GM12878 (cell line): Measurements from ENCODE around the gene AP5B1. TPM values are rescaled to one million over a fixed set of nuclear protein-coding genes. Genes with fewer than 3 reads are reported as not detected.

Experiments
- ATAC-seq: fragments of 200-7000 bp; cut with Tn5 transposase; 3 replicates; pipeline ENCODE4 v1.9.1; 2020; ENCODE audit warnings: mild to moderate bottlenecking, moderate library complexity
- BruUV-seq: library from RNA; stranded (reverse); fragments of 400-500 nt; replicated peaks from 2 replicates; lab custom pipeline; 2021; lab: Mats Ljungman, UMichigan
- CTCF ChIA-PET: fragments of 300-600 bp; sonication (Branson Sonifier 250); formaldehyde crosslinking; extraction: SDS; loops from one replicate; lab custom pipeline; 2021; ENCODE audit warnings: inconsistent platforms; lab: Yijun Ruan, JAX
- POLR2A ChIA-PET: fragments of 350-600 bp; formaldehyde crosslinking; extraction: SDS; loops from one replicate; lab custom pipeline; 2021; ENCODE audit warnings: inconsistent platforms; lab: Charles Lee
- RAD21 ChIA-PET: fragments of 300-600 bp; sonication (Branson Sonifier 250); formaldehyde crosslinking; loops from one replicate; lab custom pipeline; 2023; ENCODE audit warnings: antibody characterized with exemption; ENCODE audit not compliant: unreplicated experiment; lab: Charles Lee
- SMC1A ChIA-PET: fragments of 300-600 bp; sonication (Branson Sonifier 250); formaldehyde crosslinking; loops from one replicate; lab custom pipeline; 2023; ENCODE audit not compliant: unreplicated experiment, uncharacterized antibody; lab: Charles Lee
- DNase-seq: peaks from one replicate; pipeline ENCODE4 v3.0.0-alpha.2; 2011; ENCODE audit warnings: low read depth, low spot score
- FAIRE-seq: peaks from 3 replicates; lab custom pipeline; 2011; peaks lifted over from hg19 to GRCh38; lab: Jason Lieb, UNC
- H2AFZ ChIP-seq: 2 replicates; pipeline ENCODE4 v1.6.0; 2011; ENCODE audit warnings: low read depth, low read length, control low read depth; ENCODE audit not compliant: control insufficient read depth
- H3K27ac ChIP-seq: 2 replicates; pipeline ENCODE4 v1.5.1; 2011; ENCODE audit warnings: control low read depth; ENCODE audit not compliant: control insufficient read depth, insufficient read depth
- H3K27me3 ChIP-seq, 2 experiments: replicated peaks in 1 of 2; 2 replicates each; pipeline versions ENCODE4 v1.6.0 to v1.6.1; 2011; ENCODE audit warnings: low read length in 1 of 2; ENCODE audit not compliant: control insufficient read depth in 2 of 2, insufficient read depth in 2 of 2
- H3K36me3 ChIP-seq, 2 experiments: 2 replicates each; pipeline ENCODE4 v1.5.1; 2011; ENCODE audit warnings: low read length in 1 of 2; ENCODE audit not compliant: control insufficient read depth in 2 of 2, insufficient read depth in 2 of 2
- H3K4me1 ChIP-seq: 2 replicates; pipeline ENCODE4 v1.6.1; 2011; ENCODE audit warnings: mild to moderate bottlenecking, low read length, moderate library complexity, mixed read lengths; ENCODE audit not compliant: control insufficient read depth, insufficient read depth
- H3K4me2 ChIP-seq: 2 replicates; pipeline ENCODE4 v1.6.0; 2011; ENCODE audit warnings: control low read depth; ENCODE audit not compliant: control insufficient read depth, insufficient read depth
- H3K4me3 ChIP-seq: fragments of 200-600 bp; sonication (generic); 2 replicates; pipeline ENCODE4 v1.5.1; 2016
- H3K79me2 ChIP-seq: 2 replicates; pipeline ENCODE4 v1.6.0; 2011; ENCODE audit warnings: low read length; ENCODE audit not compliant: control insufficient read depth, insufficient read depth
- H3K9ac ChIP-seq: 2 replicates; pipeline ENCODE4 v1.8.0; 2011; ENCODE audit warnings: low read length, control low read depth, mixed read lengths; ENCODE audit not compliant: control insufficient read depth, insufficient read depth
- H3K9me3 ChIP-seq: replicated peaks from 3 replicates; pipeline ENCODE4 v1.5.1; 2011; ENCODE audit warnings: mild to moderate bottlenecking, low read length; ENCODE audit not compliant: control insufficient read depth, insufficient read depth
- H4K20me1 ChIP-seq: 2 replicates; pipeline ENCODE4 v1.6.0; 2011; ENCODE audit not compliant: control insufficient read depth, insufficient read depth
- BCLAF1 ChIP-seq: fragments of 450-650 bp; IDR thresholded peaks from 2 replicates; pipeline ENCODE4 v1.6.1; 2017; ENCODE audit warnings: antibody characterized with exemption, mild to moderate bottlenecking, moderate library complexity
- CEBPB ChIP-seq, 2 experiments: fragments of 150-350 bp in 1 of 2; IDR thresholded peaks; 2 replicates each; pipeline ENCODE4 v1.6.1; 2012 to 2014; ENCODE audit warnings: low read depth in 2 of 2, low read length in 2 of 2, borderline replicate concordance in 1 of 2, inconsistent platforms in 1 of 2
- CEBPZ ChIP-seq: fragments of 150-350 bp; IDR thresholded peaks from 2 replicates; pipeline ENCODE4 v1.6.1; 2016; ENCODE audit warnings: low read depth, low read length
- ELK1 ChIP-seq: IDR thresholded peaks from 2 replicates; pipeline ENCODE4 v1.6.1; 2012; ENCODE audit warnings: low read depth, low read length, improper control_type of control experiment
- ETV6 ChIP-seq, 2 experiments: fragments of 450-650 bp in 1 of 2; IDR thresholded peaks in 1 of 2; conservative IDR thresholded peaks in 1 of 2; 2 replicates each; pipeline ENCODE4 v1.6.1; 2014; ENCODE audit warnings: antibody characterized with exemption in 1 of 2, borderline replicate concordance in 1 of 2, low read depth in 1 of 2, mild to moderate bottlenecking in 1 of 2, moderate library complexity in 1 of 2
- FOXM1 ChIP-seq: IDR thresholded peaks from 2 replicates; pipeline ENCODE4 v1.6.1; 2012; ENCODE audit warnings: low read depth, mild to moderate bottlenecking, inconsistent platforms, low read length, moderate library complexity
- IKZF2 ChIP-seq, 2 experiments: fragments of 450-650 bp; IDR thresholded peaks; 2 replicates each; pipeline ENCODE4 v1.6.1; 2017; ENCODE audit warnings: mild to moderate bottlenecking in 2 of 2, moderate library complexity in 2 of 2
- RB1 ChIP-seq: fragments of 450-650 bp; formaldehyde crosslinking; IDR thresholded peaks from 2 replicates; pipeline ENCODE4 v1.6.1; 2017; ENCODE audit warnings: mild to moderate bottlenecking, borderline replicate concordance
- RBBP5 ChIP-seq: fragments of 200-600 bp; sonication (generic); conservative IDR thresholded peaks from 2 replicates; pipeline ENCODE4 v1.6.1; 2016
- SIX5 ChIP-seq: IDR thresholded peaks from 2 replicates; pipeline ENCODE4 v1.6.1; 2011; ENCODE audit warnings: mild to moderate bottlenecking, low read depth, low read length, moderate library complexity; ENCODE audit not compliant: severe bottlenecking
- SPI1 ChIP-seq: IDR thresholded peaks from 2 replicates; pipeline ENCODE4 v1.6.1; 2011; ENCODE audit warnings: low read depth, mild to moderate bottlenecking, low read length, moderate library complexity, borderline replicate concordance; ENCODE audit not compliant: insufficient read depth
- ZNF274 ChIP-seq: IDR thresholded peaks from one replicate; pipeline ENCODE4 v1.8.0; 2011; ENCODE audit not compliant: insufficient read length, insufficient read depth
- WGBS: methylation state at CpG from one replicate; pipeline ENCODE4 v1.1.6; 2016; ENCODE audit warnings: low lambda C conversion rate; ENCODE audit not compliant: insufficient replicate concordance, insufficient coverage; ENCODE audit errors: missing lambda C conversion rate; 5-methylcytosine and 5-hydroxymethylcytosine counted together
- in situ Hi-C: fragments of 300-500 bp; cut with MboI; formaldehyde crosslinking; loops from 9 replicates; pipeline ENCODE4 v1.14.3; 2018; ENCODE audit warnings: mixed read lengths
- intact Hi-C: fragments of 100-400 bp; cut with micrococcal nuclease; formaldehyde crosslinking; loops from one replicate; pipeline ENCODE4 v1.14.2; 2022; ENCODE audit not compliant: unreplicated experiment
- polyA plus RNA-seq, 11 experiments: library from polyadenylated mRNA; depleted of rRNA in 4 of 11; unstranded in 6 of 11; stranded (reverse) in 5 of 11; fragments of >200 nt; fragmentation: Nextera tagmentation in 4 of 11; fragmentation: Illumina TruSeq in 1 of 11; extraction: Ambion mirVana in 4 of 11; extraction: Trizol in 1 of 11; gene quantifications; 1 replicate in 1 of 11; 2 replicates in 10 of 11; pipeline versions ENCODE4 v1.2.1 to v1.2.3, GENCODE V29; 2011 to 2016; ENCODE audit warnings: inconsistent platforms in 2 of 11, missing spikeins in 2 of 11, low read depth in 1 of 11
- total RNA-seq, 4 experiments: library from RNA; depleted of rRNA in 3 of 4; stranded (reverse); fragments of >200 nt in 3 of 4; fragmentation: Illumina TruSeq in 1 of 4; extraction: Trizol in 1 of 4; gene quantifications; 2 replicates each; pipeline versions ENCODE4 v1.2.1 to v1.2.3, GENCODE V29; 2013 to 2021

The AP5B1 gene
- total and polyA plus RNA-seq, 10 of the 15 experiments (the other 5 are each of a cell fraction or from before 2014, with no cell fraction given) = 0.47 to 13.1 (median 4.8) TPM

GRCh38 chr11:65793625-65794400 lies 13.0 kb upstream of the AP5B1 start (continued):
- TF ChIP-seq BCLAF1 = no peak
- TF ChIP-seq RBBP5 = no peak
- TF ChIP-seq SPI1 = no peak
- TF ChIP-seq, all 136 proteins: peak for 0

- H3K9ac ChIP-seq = no peak overlapping the region
- WGBS = 85% methylated on average over 15 of the region's 16 CpGs
- H3K4me1 ChIP-seq = peaks cover 24% of the 10 kb centered on the region
- FAIRE-seq (no peak), DNase-seq (no peak), ATAC-seq (no peak)
- ChIA-PET CTCF (interaction anchor here (0.7 to 5.9 kb wide), 6 partner anchors 9 to 152 kb away, joined by 3 to 62 read pairs (median 11); partner anchors contain the start of genes AP5B1 and MUS81), POLR2A (interaction anchor here (0.6 to 5.8 kb wide), 8 partner anchors 8 to 85 kb away, joined by 3 to 27 read pairs (median 4); partner anchors contain the start of gene AP5B1), RAD21 (interaction anchor here (1.1 to 1.8 kb wide), 2 partner anchors 9 to 13 kb away, joined by 5 read pairs; partner anchors contain the start of gene AP5B1), SMC1A (interaction anchor here (1.0 to 1.2 kb wide), 3 partner anchors 19 to 130 kb away, joined by 3 read pairs; partner anchors contain the start of gene RELA)
- H4K20me1 ChIP-seq = no peaks in the 10 kb centered on the region
- intact Hi-C loops (no loop called here), in situ Hi-C loops (no loop called here)
- H3K36me3 ChIP-seq = no peaks in the 10 kb centered on the region
- BruUV-seq = no TSS peak
- no peaks in the 10 kb centered on the region; a peak in 2 of 4 replicates for H3K27me3 ChIP-seq
- TF ChIP-seq CEBPB (IDR thresholded peaks at IDR 0.05; ENCODE audit: borderline replicate concordance in 1 of 2, low read depth in 2 of 2, low read length in 2 of 2) = no peak
- no peak for TF ChIP-seq ELK1
- TF ChIP-seq ETV6 (conservative IDR thresholded peaks at IDR 0.05 in 1 of 2, IDR thresholded peaks at IDR 0.05 in 1 of 2; ENCODE audit: borderline replicate concordance in 1 of 2, low read depth in 1 of 2) = no peak
- TF ChIP-seq ZNF274 = no peak
- no peak for TF ChIP-seq SIX5
- TF ChIP-seq FOXM1 = no peak
- TF ChIP-seq IKZF2 (IDR thresholded peaks at IDR 0.05) = no peak
- no peak for TF ChIP-seq RB1
- no peak for TF ChIP-seq CEBPZ
- no peak overlapping the region for H3K27ac ChIP-seq
- no peaks in the 10 kb centered on the region for H3K79me2 ChIP-seq
- no peak overlapping the region for H2AFZ ChIP-seq
- no peak overlapping the region for H3K4me3 ChIP-seq
- no peaks in the 10 kb centered on the region for H3K9me3 ChIP-seq
- H3K4me2 ChIP-seq = no peak overlapping the region
These were observed 12.4 kb upstream of the AP5B1 start for GRCh38 chr11:65793144-65793581.
